Activated gamma-delta T cell (primary cell): Measurements from ENCODE around the gene KCNN3.

Experiments
- DNase-seq: peaks from one replicate; lab custom pipeline; 2025; lab: John Stamatoyannopoulos, UW

The KCNN3 gene

DNA sequence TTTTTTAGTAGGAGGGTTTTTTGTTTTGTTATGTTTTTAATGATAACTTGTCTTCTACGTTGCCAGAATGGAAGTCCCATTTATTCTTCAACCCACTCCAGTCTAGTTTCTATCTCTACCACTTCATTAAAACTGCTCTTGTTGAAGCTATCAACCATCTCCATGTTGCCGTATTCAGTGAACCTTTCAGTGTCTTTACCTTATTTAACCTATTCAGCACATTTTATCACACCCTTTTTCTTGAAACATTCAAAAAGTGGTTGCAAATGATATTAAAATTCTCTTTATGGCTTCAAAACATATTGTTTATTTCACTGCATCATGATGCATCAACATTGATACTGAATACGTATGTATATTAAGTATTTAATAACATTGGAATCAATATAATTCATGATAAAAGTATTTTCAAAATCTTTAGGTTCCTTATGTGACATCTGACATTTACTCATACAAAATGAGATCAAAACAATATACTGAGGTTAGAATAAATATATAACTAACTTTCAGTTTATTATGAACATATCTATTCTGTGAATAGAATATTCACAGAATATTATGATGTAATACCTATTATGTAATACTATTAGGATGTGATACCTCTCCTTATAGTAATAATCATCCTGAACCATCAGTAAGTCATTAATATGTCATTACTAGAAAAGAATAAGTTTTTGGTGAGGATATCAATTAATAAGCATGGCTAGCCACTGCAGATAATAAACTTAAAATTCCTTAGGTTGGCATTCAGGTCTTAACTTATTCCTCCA lies 210.1 kb downstream of the KCNN3 start:
- no peak for DNase-seq

DNA sequence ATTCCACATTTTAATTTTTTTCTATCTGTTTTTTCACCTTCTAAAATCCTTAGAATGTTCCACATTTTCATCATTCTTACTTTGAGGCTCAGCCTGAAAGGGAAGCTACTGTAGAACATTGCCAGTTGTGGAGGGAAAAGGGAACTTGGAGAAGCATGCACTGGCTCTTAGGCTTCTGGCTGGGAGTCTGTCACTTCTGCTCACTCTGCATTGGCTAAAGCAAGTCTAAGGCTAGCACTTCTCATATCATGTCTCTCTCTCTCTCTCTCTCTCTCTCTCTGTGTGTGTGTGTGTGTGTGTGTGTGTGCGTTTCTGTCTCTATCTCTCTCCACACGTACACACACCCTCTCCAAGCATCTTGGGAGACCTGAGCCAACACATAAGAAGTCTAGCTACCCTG lies 212.5 kb downstream of the KCNN3 start:
- no peak for DNase-seq

DNA sequence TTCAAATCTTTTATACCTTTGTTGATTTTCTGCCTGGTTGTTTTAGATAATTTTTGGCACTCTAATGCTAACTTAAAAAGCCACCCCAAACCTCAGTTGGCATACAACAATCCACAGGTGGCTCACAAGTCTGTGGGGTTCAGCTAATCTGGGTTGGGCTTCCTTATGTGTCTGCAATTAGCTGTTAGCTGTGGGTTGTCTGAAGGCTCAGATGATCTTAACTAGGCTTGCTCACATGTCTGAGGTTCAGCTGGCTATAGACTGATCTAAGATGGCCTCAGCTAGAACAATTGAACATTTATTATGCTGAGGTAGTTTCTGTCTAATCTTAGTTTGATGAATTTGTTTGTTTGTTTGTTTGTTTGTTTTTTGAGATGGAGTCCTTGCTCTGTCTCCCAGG lies 217.2 kb downstream of the KCNN3 start:
- DNase-seq = no peak
